ENCODE measurements around the gene VIL1. TPM values are rescaled to one million over a fixed set of nuclear protein-coding genes. Genes with fewer than 3 reads are reported as not detected.

Gene VIL1
- total RNA-seq, 1 experiment from 2014 or later, result 0.49 TPM

DNA sequence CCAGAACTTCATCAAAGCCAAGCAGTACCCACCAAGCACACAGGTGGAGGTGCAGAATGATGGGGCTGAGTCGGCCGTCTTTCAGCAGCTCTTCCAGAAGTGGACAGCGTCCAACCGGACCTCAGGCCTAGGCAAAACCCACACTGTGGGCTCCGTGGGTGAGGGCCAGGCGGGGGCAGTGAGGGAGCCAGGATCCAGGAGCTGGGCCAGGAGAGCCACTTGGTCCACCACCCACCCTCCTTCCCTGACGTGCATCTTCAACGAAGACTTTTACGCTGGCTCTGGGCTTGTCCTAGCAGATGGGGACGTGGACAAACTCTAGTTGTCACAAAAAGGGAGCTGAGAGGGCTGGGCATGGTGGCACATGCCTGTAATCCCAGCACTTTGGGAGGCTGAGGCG is 11.8 kb downstream of the VIL1 start:
- ChIA-PET POLR2A (no interaction called here), RAD21 (ENCODE audit: low non-redundant PET in 1 of 2, low total read pairs in 2 of 2, uncharacterized antibody in 2 of 2, unreplicated experiment in 2 of 2) (no interaction called here), CTCF (interaction anchor here (0.7 kb wide), 1 partner anchor 75 kb away, joined by 3 read pairs; no protein-coding TSS in a partner anchor)
- intact Hi-C loops (cut with micrococcal nuclease), result no loop called here
- H3K4me1 ChIP-seq (ENCODE audit: control insufficient read depth in 1 of 2, insufficient read depth in 2 of 2, low read length in 2 of 2), result peaks cover 0 to 3% of the 10 kb centered on the region in 2 experiments; a peak in 1 of 4 replicates
- no peaks in the 10 kb centered on the region for H3K36me3 ChIP-seq (ENCODE audit: control insufficient read depth in 1 of 2, insufficient read depth in 2 of 2, low read length in 2 of 2)
- no peak overlapping the region for H3K27ac ChIP-seq (ENCODE audit: low read depth, low read length)
- H3K27me3 ChIP-seq (ENCODE audit: insufficient read depth, low read length), result no peaks in the 10 kb centered on the region
- H3K79me2 ChIP-seq (ENCODE audit: insufficient read depth, low read length), result no peaks in the 10 kb centered on the region
- DNase-seq (ENCODE audit: low read depth, low spot score) (no peak), ATAC-seq (no peak)
- TF ChIP-seq FOSL1 (IDR thresholded peaks at IDR 0.05; ENCODE audit: low read depth) (no peak), EZH2phosphoT487 (IDR thresholded peaks at IDR 0.05; ENCODE audit: borderline replicate concordance) (no peak), ELF1 (IDR thresholded peaks at IDR 0.05; ENCODE audit: borderline replicate concordance, low read depth) (no peak), SIN3A (IDR thresholded peaks at IDR 0.05; ENCODE audit: low read depth) (no peak), RAD21 (IDR thresholded peaks at IDR 0.05; ENCODE audit: low read depth) (no peak), TCF7L2 (IDR thresholded peaks at IDR 0.05; ENCODE audit: borderline replicate concordance, extremely low read depth, insufficient read depth, insufficient read length) (no peak), SP1 (IDR thresholded peaks at IDR 0.05; ENCODE audit: low read depth) (no peak), POLR2AphosphoS5 (IDR thresholded peaks at IDR 0.05; ENCODE audit: low read depth, low read length) (no peak)
- TF ChIP-seq, protein P1, sequence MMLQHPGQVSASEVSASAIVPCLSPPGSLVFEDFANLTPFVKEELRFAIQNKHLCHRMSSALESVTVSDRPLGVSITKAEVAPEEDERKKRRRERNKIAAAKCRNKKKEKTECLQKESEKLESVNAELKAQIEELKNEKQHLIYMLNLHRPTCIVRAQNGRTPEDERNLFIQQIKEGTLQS (IDR thresholded peaks at IDR 0.05), result no peak
- no peak overlapping the region for H3K4me3 ChIP-seq (replicated peaks in 1 of 2; ENCODE audit: low read depth in 1 of 2, low read length in 2 of 2)
- no peaks in the 10 kb centered on the region for H3K9me2 ChIP-seq (ENCODE audit: insufficient read depth)
- no peaks in the 10 kb centered on the region for H3K9me3 ChIP-seq (ENCODE audit: control insufficient read depth in 1 of 2, insufficient read depth in 1 of 2, low read depth in 1 of 2, low read length in 2 of 2)
- H2AFZ ChIP-seq (ENCODE audit: low read depth, low read length, poor library complexity, severe bottlenecking), result no peak overlapping the region
- no peak overlapping the region for H3K9ac ChIP-seq (ENCODE audit: low read length)
- H3K4me2 ChIP-seq (ENCODE audit: low read length), result no peak overlapping the region
- no peaks in the 10 kb centered on the region for H4K20me1 ChIP-seq (ENCODE audit: insufficient read depth)
- no TSS peak for BruUV-seq (replicated peaks)

DNA sequence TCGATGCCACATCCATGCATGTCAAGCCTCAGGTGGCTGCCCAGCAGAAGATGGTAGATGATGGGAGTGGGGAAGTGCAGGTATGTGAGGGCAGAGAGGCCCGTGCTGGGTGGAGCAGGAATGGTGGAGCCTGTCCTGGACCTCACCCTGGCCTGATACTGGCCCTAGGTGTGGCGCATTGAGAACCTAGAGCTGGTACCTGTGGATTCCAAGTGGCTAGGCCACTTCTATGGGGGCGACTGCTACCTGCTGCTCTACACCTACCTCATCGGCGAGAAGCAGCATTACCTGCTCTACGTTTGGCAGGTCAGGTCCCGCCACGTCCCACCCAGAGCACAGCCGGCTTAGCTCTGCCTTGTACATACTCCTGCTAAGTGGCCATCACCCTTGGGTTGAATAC is 13.0 kb downstream of the VIL1 start:
- ChIA-PET POLR2A (no interaction called here), RAD21 (ENCODE audit: low non-redundant PET in 1 of 2, low total read pairs in 2 of 2, uncharacterized antibody in 2 of 2, unreplicated experiment in 2 of 2) (no interaction called here), CTCF (no interaction called here)
- H3K9me2 ChIP-seq (ENCODE audit: insufficient read depth), result no peaks in the 10 kb centered on the region
- no peak overlapping the region for H3K4me2 ChIP-seq (ENCODE audit: low read length)
- H3K4me3 ChIP-seq (replicated peaks in 1 of 2; ENCODE audit: low read depth in 1 of 2, low read length in 2 of 2), result no peak overlapping the region
- BruUV-seq (replicated peaks), result no TSS peak
- H3K9ac ChIP-seq (ENCODE audit: low read length), result no peak overlapping the region
- H3K4me1 ChIP-seq (ENCODE audit: control insufficient read depth in 1 of 2, insufficient read depth in 2 of 2, low read length in 2 of 2), result peaks cover 0 to 3% of the 10 kb centered on the region in 2 experiments; a peak in 1 of 4 replicates
- H3K79me2 ChIP-seq (ENCODE audit: insufficient read depth, low read length), result no peaks in the 10 kb centered on the region
- H3K9me3 ChIP-seq (ENCODE audit: control insufficient read depth in 1 of 2, insufficient read depth in 1 of 2, low read depth in 1 of 2, low read length in 2 of 2), result no peaks in the 10 kb centered on the region
- no peak for TF ChIP-seq RAD21 (IDR thresholded peaks at IDR 0.05; ENCODE audit: low read depth)
- TF ChIP-seq, protein P2, sequence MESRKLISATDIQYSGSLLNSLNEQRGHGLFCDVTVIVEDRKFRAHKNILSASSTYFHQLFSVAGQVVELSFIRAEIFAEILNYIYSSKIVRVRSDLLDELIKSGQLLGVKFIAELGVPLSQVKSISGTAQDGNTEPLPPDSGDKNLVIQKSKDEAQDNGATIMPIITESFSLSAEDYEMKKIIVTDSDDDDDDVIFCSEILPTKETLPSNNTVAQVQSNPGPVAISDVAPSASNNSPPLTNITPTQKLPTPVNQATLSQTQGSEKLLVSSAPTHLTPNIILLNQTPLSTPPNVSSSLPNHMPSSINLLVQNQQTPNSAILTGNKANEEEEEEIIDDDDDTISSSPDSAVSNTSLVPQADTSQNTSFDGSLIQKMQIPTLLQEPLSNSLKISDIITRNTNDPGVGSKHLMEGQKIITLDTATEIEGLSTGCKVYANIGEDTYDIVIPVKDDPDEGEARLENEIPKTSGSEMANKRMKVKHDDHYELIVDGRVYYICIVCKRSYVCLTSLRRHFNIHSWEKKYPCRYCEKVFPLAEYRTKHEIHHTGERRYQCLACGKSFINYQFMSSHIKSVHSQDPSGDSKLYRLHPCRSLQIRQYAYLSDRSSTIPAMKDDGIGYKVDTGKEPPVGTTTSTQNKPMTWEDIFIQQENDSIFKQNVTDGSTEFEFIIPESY (IDR thresholded peaks at IDR 0.05; ENCODE audit: extremely low read depth, insufficient replicate concordance, low read length), result no peak
- TF ChIP-seq EGR1 (IDR thresholded peaks at IDR 0.05; ENCODE audit: low read depth), result no peak
- TF ChIP-seq POLR2A (IDR thresholded peaks at IDR 0.05; ENCODE audit: borderline replicate concordance, extremely low read depth, insufficient read depth, insufficient read length), result no peak
- TF ChIP-seq TCF7L2 (IDR thresholded peaks at IDR 0.05; ENCODE audit: borderline replicate concordance, extremely low read depth, insufficient read depth, insufficient read length), result no peak
- TF ChIP-seq SIN3A (IDR thresholded peaks at IDR 0.05; ENCODE audit: low read depth), result no peak
- TF ChIP-seq ZNF274 (IDR thresholded peaks at IDR 0.05; ENCODE audit: low read depth, low read length), result no peak
- no peak for TF ChIP-seq YY1 (IDR thresholded peaks at IDR 0.05; ENCODE audit: extremely low read depth, insufficient replicate concordance, low read depth, low read length)
- no peak for TF ChIP-seq EZH2phosphoT487 (IDR thresholded peaks at IDR 0.05; ENCODE audit: borderline replicate concordance)
- no peak for TF ChIP-seq CBX3 (IDR thresholded peaks at IDR 0.05; ENCODE audit: low read depth)
- TF ChIP-seq ZFX (IDR thresholded peaks at IDR 0.05), result no peak
- ATAC-seq, result no peak
- DNase-seq (ENCODE audit: low read depth, low spot score), result no peak
- intact Hi-C loops (cut with micrococcal nuclease), result no loop called here
- H4K20me1 ChIP-seq (ENCODE audit: insufficient read depth), result no peaks in the 10 kb centered on the region
- no peaks in the 10 kb centered on the region for H3K27me3 ChIP-seq (ENCODE audit: insufficient read depth, low read length)
- H2AFZ ChIP-seq (ENCODE audit: low read depth, low read length, poor library complexity, severe bottlenecking), result no peak overlapping the region
- no peaks in the 10 kb centered on the region for H3K36me3 ChIP-seq (ENCODE audit: control insufficient read depth in 1 of 2, insufficient read depth in 2 of 2, low read length in 2 of 2)
- H3K27ac ChIP-seq (ENCODE audit: low read depth, low read length), result no peak overlapping the region
